ENCODE results near the gene TSPYL4.

The TSPYL4 gene

DNA sequence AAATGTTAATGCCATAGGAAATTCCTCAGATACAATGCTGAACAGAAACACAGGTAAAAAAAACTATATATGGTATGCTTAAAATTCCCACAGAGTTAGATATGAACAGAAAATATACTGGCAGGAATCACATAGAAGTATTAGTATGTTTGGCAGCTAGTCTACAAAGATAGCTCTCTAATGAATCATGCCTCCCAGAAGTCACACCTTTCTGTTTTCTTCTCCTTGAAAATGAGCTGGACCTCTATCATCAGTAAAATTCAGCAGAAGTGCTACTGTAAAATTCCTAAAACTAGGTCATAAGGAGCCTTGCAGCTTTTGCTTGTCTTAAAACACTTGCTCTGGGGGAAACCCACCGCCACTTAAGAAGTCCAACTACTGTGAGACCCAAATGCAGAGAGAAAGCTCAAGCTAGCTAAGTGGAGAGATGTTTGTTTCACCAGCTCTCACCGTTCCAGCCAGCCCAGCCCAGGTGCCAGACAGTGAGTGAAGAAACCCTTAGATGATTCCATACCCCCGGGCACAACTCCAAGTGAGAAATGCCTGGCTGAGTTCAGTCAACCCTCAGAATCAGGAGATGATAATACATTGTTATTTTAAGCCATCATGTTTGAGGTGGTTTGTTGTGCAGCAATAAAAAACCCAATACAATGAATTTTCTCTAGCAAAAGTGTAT lies 43.0 kb downstream of the TSPYL4 start:
- Histone ChIP-seq H3K9me3 (ENCODE audit: insufficient read depth, low read depth, low read length) (no peaks in the 10 kb centered on the region), H3K4me2 (ENCODE audit: low read depth, low read length, poor library complexity, severe bottlenecking) (no peak overlapping the region), H3K9me2 (replicated peaks; ENCODE audit: low read depth, low read length) (no peaks in the 10 kb centered on the region), H3K27me3 (ENCODE audit: insufficient read depth, low read length, poor library complexity, severe bottlenecking) (no peaks in the 10 kb centered on the region), H2AFZ (ENCODE audit: low read length) (no peak overlapping the region), H3K9ac (ENCODE audit: low read depth, low read length, poor library complexity, severe bottlenecking) (no peak overlapping the region), H4K20me1 (ENCODE audit: insufficient read depth, low read length, poor library complexity, severe bottlenecking) (no peaks in the 10 kb centered on the region), H3F3A (ENCODE audit: low read depth) (no peaks in the 10 kb centered on the region), H3K4me1 (ENCODE audit: insufficient read depth, low read length, poor library complexity, severe bottlenecking) (peaks cover 16% of the 10 kb centered on the region), H3K4me3 (ENCODE audit: low read length, poor library complexity, severe bottlenecking) (no peak overlapping the region), H3K79me2 (ENCODE audit: insufficient read depth, low read length) (no peaks in the 10 kb centered on the region), H3K36me3 (ENCODE audit: insufficient read depth, low read length) (no peaks in the 10 kb centered on the region)
- TF ChIP-seq, protein P1, sequence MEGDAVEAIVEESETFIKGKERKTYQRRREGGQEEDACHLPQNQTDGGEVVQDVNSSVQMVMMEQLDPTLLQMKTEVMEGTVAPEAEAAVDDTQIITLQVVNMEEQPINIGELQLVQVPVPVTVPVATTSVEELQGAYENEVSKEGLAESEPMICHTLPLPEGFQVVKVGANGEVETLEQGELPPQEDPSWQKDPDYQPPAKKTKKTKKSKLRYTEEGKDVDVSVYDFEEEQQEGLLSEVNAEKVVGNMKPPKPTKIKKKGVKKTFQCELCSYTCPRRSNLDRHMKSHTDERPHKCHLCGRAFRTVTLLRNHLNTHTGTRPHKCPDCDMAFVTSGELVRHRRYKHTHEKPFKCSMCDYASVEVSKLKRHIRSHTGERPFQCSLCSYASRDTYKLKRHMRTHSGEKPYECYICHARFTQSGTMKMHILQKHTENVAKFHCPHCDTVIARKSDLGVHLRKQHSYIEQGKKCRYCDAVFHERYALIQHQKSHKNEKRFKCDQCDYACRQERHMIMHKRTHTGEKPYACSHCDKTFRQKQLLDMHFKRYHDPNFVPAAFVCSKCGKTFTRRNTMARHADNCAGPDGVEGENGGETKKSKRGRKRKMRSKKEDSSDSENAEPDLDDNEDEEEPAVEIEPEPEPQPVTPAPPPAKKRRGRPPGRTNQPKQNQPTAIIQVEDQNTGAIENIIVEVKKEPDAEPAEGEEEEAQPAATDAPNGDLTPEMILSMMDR (conservative IDR thresholded peaks at IDR 0.05; ENCODE audit: low read length) = no peak
- no peak for TF ChIP-seq EZH2phosphoT487 (IDR thresholded peaks at IDR 0.05; ENCODE audit: borderline replicate concordance)

DNA sequence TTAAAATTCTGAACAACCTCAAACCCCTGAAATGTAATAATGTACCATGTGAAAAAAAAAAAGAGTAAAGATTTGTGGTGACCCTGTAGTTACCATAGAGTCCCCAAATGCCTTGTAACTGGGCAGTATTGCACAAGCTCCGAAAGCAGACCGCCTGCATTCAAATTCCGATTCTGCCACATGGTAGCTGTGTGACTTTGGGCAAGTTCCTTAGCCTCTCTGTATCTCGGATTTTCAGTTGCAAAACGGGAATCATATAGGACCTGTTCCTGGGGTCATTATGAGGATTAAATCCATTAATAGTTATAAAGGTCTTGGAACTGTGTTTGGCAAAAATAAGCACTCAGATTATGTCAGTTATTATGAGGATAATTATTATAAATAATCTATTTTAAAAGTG lies 43.6 kb downstream of the TSPYL4 start:
- no peaks in the 10 kb centered on the region for H3K79me2 ChIP-seq (ENCODE audit: insufficient read depth, low read length)
- no peaks in the 10 kb centered on the region for H4K20me1 ChIP-seq (ENCODE audit: insufficient read depth, low read length, poor library complexity, severe bottlenecking)
- no peak overlapping the region for H3K4me3 ChIP-seq (ENCODE audit: low read length, poor library complexity, severe bottlenecking)
- H3F3A ChIP-seq (ENCODE audit: low read depth) = no peaks in the 10 kb centered on the region
- no peaks in the 10 kb centered on the region for H3K9me3 ChIP-seq (ENCODE audit: insufficient read depth, low read depth, low read length)
- no peaks in the 10 kb centered on the region for H3K27me3 ChIP-seq (ENCODE audit: insufficient read depth, low read length, poor library complexity, severe bottlenecking)
- TF ChIP-seq, protein P1 (conservative IDR thresholded peaks at IDR 0.05; ENCODE audit: low read length) = no peak
- TF ChIP-seq EZH2phosphoT487 (IDR thresholded peaks at IDR 0.05; ENCODE audit: borderline replicate concordance) = no peak
- no peaks in the 10 kb centered on the region for H3K36me3 ChIP-seq (ENCODE audit: insufficient read depth, low read length)
- no peak overlapping the region for H3K9ac ChIP-seq (ENCODE audit: low read depth, low read length, poor library complexity, severe bottlenecking)
- H2AFZ ChIP-seq (ENCODE audit: low read length) = no peak overlapping the region
- no peaks in the 10 kb centered on the region for H3K9me2 ChIP-seq (replicated peaks; ENCODE audit: low read depth, low read length)
- H3K4me2 ChIP-seq (ENCODE audit: low read depth, low read length, poor library complexity, severe bottlenecking) = no peak overlapping the region
- H3K4me1 ChIP-seq (ENCODE audit: insufficient read depth, low read length, poor library complexity, severe bottlenecking) = peaks cover 20% of the 10 kb centered on the region

DNA sequence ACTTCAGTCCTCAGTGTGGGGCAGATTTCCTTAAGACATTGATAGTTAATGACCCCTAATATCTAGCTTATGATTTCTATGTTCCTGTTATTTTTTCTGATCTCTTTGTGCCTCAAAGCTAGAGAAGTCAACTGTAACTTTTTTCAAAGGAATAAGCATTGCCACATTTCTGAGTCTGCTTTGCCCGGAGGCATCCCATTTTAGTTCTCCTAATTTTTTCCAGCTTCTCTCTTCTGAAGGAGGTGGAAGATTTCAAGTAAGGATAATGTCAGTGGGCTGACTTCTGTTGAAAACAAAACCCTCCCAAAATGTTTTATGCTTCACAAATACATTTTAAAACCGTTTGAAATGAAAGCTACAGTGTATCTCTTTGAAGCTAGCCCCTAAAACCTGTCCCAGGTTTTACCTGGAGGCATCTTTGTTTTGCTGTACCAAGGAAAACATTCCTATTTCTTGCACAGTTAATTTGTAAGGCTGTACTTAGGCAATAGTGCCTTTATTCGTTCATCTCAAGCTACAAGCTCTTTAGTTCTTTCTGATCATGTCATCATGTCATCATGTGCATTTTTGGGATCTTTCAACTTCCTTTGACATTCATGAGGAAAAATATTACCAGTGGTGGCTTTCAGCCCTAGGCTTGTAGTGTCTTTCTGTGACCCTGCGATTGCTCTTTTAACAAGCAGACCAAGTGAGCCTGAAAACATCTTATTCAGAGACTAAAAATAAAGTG lies 45.7 kb downstream of the TSPYL4 start:
- no peak for TF ChIP-seq EZH2phosphoT487 (IDR thresholded peaks at IDR 0.05; ENCODE audit: borderline replicate concordance)
- TF ChIP-seq, protein P1 (conservative IDR thresholded peaks at IDR 0.05; ENCODE audit: low read length) = no peak
- Histone ChIP-seq H3F3A (ENCODE audit: low read depth) (no peaks in the 10 kb centered on the region), H4K20me1 (ENCODE audit: insufficient read depth, low read length, poor library complexity, severe bottlenecking) (no peaks in the 10 kb centered on the region), H3K4me1 (ENCODE audit: insufficient read depth, low read length, poor library complexity, severe bottlenecking) (peaks cover 20% of the 10 kb centered on the region), H3K4me2 (ENCODE audit: low read depth, low read length, poor library complexity, severe bottlenecking) (no peak overlapping the region), H3K27me3 (ENCODE audit: insufficient read depth, low read length, poor library complexity, severe bottlenecking) (no peaks in the 10 kb centered on the region), H2AFZ (ENCODE audit: low read length) (no peak overlapping the region), H3K9me3 (ENCODE audit: insufficient read depth, low read depth, low read length) (no peaks in the 10 kb centered on the region), H3K9ac (ENCODE audit: low read depth, low read length, poor library complexity, severe bottlenecking) (no peak overlapping the region), H3K9me2 (replicated peaks; ENCODE audit: low read depth, low read length) (no peaks in the 10 kb centered on the region), H3K4me3 (ENCODE audit: low read length, poor library complexity, severe bottlenecking) (no peak overlapping the region), H3K79me2 (ENCODE audit: insufficient read depth, low read length) (no peaks in the 10 kb centered on the region), H3K36me3 (ENCODE audit: insufficient read depth, low read length) (no peaks in the 10 kb centered on the region)

Data from Loucy (cell line).